Endothelial cell of umbilical vein (primary cell): ENCODE measurements around the gene CHN2. TPM values are rescaled to one million over a fixed set of nuclear protein-coding genes. Genes with fewer than 3 reads are reported as not detected.

Experiments used
- BruUV-seq: library from RNA; stranded (reverse); fragments of 400-500 nt; replicated peaks from 2 replicates; lab custom pipeline; 2021; lab: Mats Ljungman, UMichigan
- CTCF ChIA-PET: fragments of 300-600, 350-600 bp; sonication (Branson Sonifier 250); formaldehyde crosslinking; loops from one replicate; lab custom pipeline; 2021; ENCODE audit warnings: antibody characterized with exemption, inconsistent platforms; lab: Charles Lee
- POLR2A ChIA-PET: fragments of 300-600, 350-600 bp; sonication (Branson Sonifier 250); formaldehyde crosslinking; loops from one replicate; lab custom pipeline; 2021; ENCODE audit warnings: antibody characterized with exemption, inconsistent platforms; lab: Charles Lee
- DNase-seq: peaks from one replicate; pipeline ENCODE4 v3.0.0-alpha.2; 2011; ENCODE audit warnings: low read depth, low spot score
- FAIRE-seq: peaks from 2 replicates; lab custom pipeline; 2011; peaks lifted over from hg19 to GRCh38; lab: Jason Lieb, UNC
- H2AFZ ChIP-seq: 2 replicates; pipeline ENCODE4 v1.6.0; 2012; ENCODE audit warnings: low read depth, low read length, control low read depth, inconsistent platforms
- H3K27ac ChIP-seq: 2 replicates; pipeline ENCODE4 v1.5.1; 2011; ENCODE audit warnings: low read depth, mild to moderate bottlenecking, control low read depth, low read length, moderate library complexity; ENCODE audit not compliant: insufficient read depth
- H3K27me3 ChIP-seq, 2 experiments: 2 replicates each; pipeline versions ENCODE4 v1.6.0 to v1.6.1; 2011; ENCODE audit warnings: low read length in 2 of 2, mixed read lengths in 1 of 2; ENCODE audit not compliant: control insufficient read depth in 2 of 2, insufficient read depth in 2 of 2
- H3K36me3 ChIP-seq, 2 experiments: 2 replicates in 1 of 2; 3 replicates in 1 of 2; pipeline ENCODE4 v1.5.1; 2011; ENCODE audit warnings: low read length in 2 of 2, mild to moderate bottlenecking in 1 of 2, moderate library complexity in 1 of 2; ENCODE audit not compliant: control insufficient read depth in 2 of 2, insufficient read depth in 2 of 2; ENCODE audit errors: extremely low read depth in 1 of 2
- H3K4me1 ChIP-seq: 3 replicates; pipeline ENCODE4 v1.5.1; 2011; ENCODE audit warnings: mild to moderate bottlenecking, low read length; ENCODE audit not compliant: control insufficient read depth, insufficient read depth; ENCODE audit errors: extremely low read depth
- H3K4me2 ChIP-seq: 2 replicates; pipeline ENCODE4 v1.6.1; 2011; ENCODE audit warnings: low read length, control low read depth, mixed read lengths; ENCODE audit not compliant: insufficient read depth
- H3K4me3 ChIP-seq, 3 experiments: fragments of 200-600 bp in 1 of 3; sonication (generic), shearing (Covaris generic) in 1 of 3; replicated peaks in 1 of 3; 2 replicates each; pipeline ENCODE4 v1.5.1; 2011 to 2016; ENCODE audit warnings: control low read depth in 3 of 3, low read length in 3 of 3, mild to moderate bottlenecking in 2 of 3, inconsistent platforms in 1 of 3, low read depth in 1 of 3, moderate library complexity in 1 of 3; ENCODE audit not compliant: insufficient read depth in 1 of 3
- H3K79me2 ChIP-seq: 2 replicates; pipeline ENCODE4 v1.6.0; 2012; ENCODE audit warnings: low read length, inconsistent platforms; ENCODE audit not compliant: control insufficient read depth, insufficient read depth
- H3K9ac ChIP-seq: replicated peaks from 2 replicates; pipeline ENCODE3; 2011; ENCODE audit warnings: low read length, control low read depth; ENCODE audit not compliant: insufficient read depth; ENCODE audit errors: extremely low read depth
- H3K9me1 ChIP-seq: replicated peaks from 3 replicates; pipeline ENCODE4 v1.6.0; 2011; ENCODE audit warnings: mild to moderate bottlenecking, low read length; ENCODE audit not compliant: control insufficient read depth, insufficient read depth; ENCODE audit errors: extremely low read depth
- H3K9me3 ChIP-seq: replicated peaks from 2 replicates; pipeline ENCODE4 v1.5.1; 2012; ENCODE audit warnings: low read length, inconsistent platforms; ENCODE audit not compliant: control insufficient read depth, insufficient read depth
- H4K20me1 ChIP-seq: replicated peaks from 2 replicates; pipeline ENCODE3; 2011; ENCODE audit warnings: mild to moderate bottlenecking, low read length; ENCODE audit not compliant: control insufficient read depth, insufficient read depth; ENCODE audit errors: extremely low read depth
- CTCF ChIP-seq, 2 donors: IDR thresholded peaks; 1 replicate in 1 of 2; 2 replicates in 1 of 2; pipeline ENCODE4 v1.5.1; 2011; ENCODE audit warnings: low read length in 2 of 2, mild to moderate bottlenecking in 2 of 2, moderate library complexity in 2 of 2, control low read depth in 1 of 2, inconsistent platforms in 1 of 2, low read depth in 1 of 2; ENCODE audit not compliant: insufficient read depth in 1 of 2; ENCODE audit errors: extremely low read depth in 1 of 2
- EZH2 ChIP-seq: IDR thresholded peaks from 2 replicates; pipeline ENCODE4 v1.6.1; 2012; ENCODE audit warnings: borderline replicate concordance, low read depth, mild to moderate bottlenecking, moderate library complexity, low read length, inconsistent platforms; ENCODE audit not compliant: severe bottlenecking
- FOS ChIP-seq: IDR thresholded peaks from 2 replicates; pipeline ENCODE4 v1.6.1; 2011; ENCODE audit warnings: mild to moderate bottlenecking, low read length, moderate library complexity, borderline replicate concordance; ENCODE audit not compliant: insufficient read depth
- GATA2 ChIP-seq: IDR thresholded peaks from 2 replicates; pipeline ENCODE4 v1.7.0; 2011; ENCODE audit warnings: low read depth, mild to moderate bottlenecking, moderate library complexity, mixed read lengths, low read length; ENCODE audit not compliant: insufficient read length, insufficient read depth
- JUN ChIP-seq: IDR thresholded peaks from 2 replicates; pipeline ENCODE4 v1.6.1; 2011; ENCODE audit warnings: borderline replicate concordance, low read depth; ENCODE audit not compliant: insufficient read length, insufficient read depth
- MAX ChIP-seq: IDR thresholded peaks from 2 replicates; pipeline ENCODE4 v1.6.1; 2011; ENCODE audit not compliant: insufficient read depth, insufficient read length
- MYC ChIP-seq: IDR thresholded peaks from one replicate; pipeline ENCODE4 v1.6.1; 2011; ENCODE audit warnings: mild to moderate bottlenecking, low read depth, low read length
- POLR2A ChIP-seq: IDR thresholded peaks from 2 replicates; pipeline ENCODE4 v1.6.1; 2012; ENCODE audit warnings: low read depth, mild to moderate bottlenecking, control low read depth, low read length
- POLR2AphosphoS5 ChIP-seq: IDR thresholded peaks from 2 replicates; pipeline ENCODE4 v1.6.1; 2012; ENCODE audit warnings: low read depth, mild to moderate bottlenecking, control low read depth, low read length, moderate library complexity; ENCODE audit not compliant: insufficient read depth
- dilution Hi-C: fragments of 300-500 bp; cut with MboI; formaldehyde crosslinking; loops from one replicate; pipeline ENCODE4 v1.15.0; 2019; ENCODE audit warnings: low sequenced_read_pairs; ENCODE audit not compliant: extremely low pct_ligation_motif_present
- intact Hi-C: fragments of 100-400 bp; cut with micrococcal nuclease; formaldehyde crosslinking; loops from one replicate; pipeline ENCODE4 v1.10.0; 2022
- polyA plus RNA-seq, 4 experiments: library from polyadenylated mRNA; depleted of rRNA in 3 of 4; stranded (reverse) in 3 of 4; unstranded in 1 of 4; fragments of >200 nt; gene quantifications; 2 replicates each; pipeline versions ENCODE4 v1.2.1 to v1.2.3, GENCODE V29; 2011 to 2012; ENCODE audit warnings: missing spikeins in 1 of 4
- total RNA-seq: library from RNA; stranded (reverse); gene quantifications from 2 replicates; pipeline ENCODE4 v1.2.3, GENCODE V29; 2021

Gene CHN2
- total and polyA plus RNA-seq, 2 donors (not counting 3 experiments of a cell fraction or from before 2014, with no cell fraction given): 1.4 to 5.0 TPM

- ChIA-PET CTCF (interaction anchor here (1.1 to 9.1 kb wide), 6 partner anchors 221 to 489 kb away, joined by 3 to 234 read pairs (median 45); no protein-coding TSS in a partner anchor), POLR2A (no interaction called here)
- H3K4me3 ChIP-seq: no peak overlapping the region
- no peak overlapping the region for H3K9ac ChIP-seq
- no peak for FAIRE-seq
- no peaks in the 10 kb centered on the region for H3K79me2 ChIP-seq
- no peak overlapping the region for H2AFZ ChIP-seq
- H3K36me3 ChIP-seq: no peaks in the 10 kb centered on the region
- H3K4me1 ChIP-seq: no peaks in the 10 kb centered on the region
- H3K27ac ChIP-seq: no peak overlapping the region
- dilution Hi-C loops: no loop called here
- H3K9me3 ChIP-seq: no peaks in the 10 kb centered on the region
- no peaks in the 10 kb centered on the region for H4K20me1 ChIP-seq
- no peaks in the 10 kb centered on the region for H3K27me3 ChIP-seq
- H3K9me1 ChIP-seq: no peaks in the 10 kb centered on the region
- intact Hi-C loops: no loop called here
- no peak overlapping the region for H3K4me2 ChIP-seq
- no TSS peak for BruUV-seq
- DNase-seq: no peak
- TF ChIP-seq JUN (no peak), MYC (no peak), EZH2 (no peak)
Measured at GRCh38 chr7:29410996-29411395, 216.4 kb downstream of the CHN2 start.

- no peaks in the 10 kb centered on the region for H4K20me1 ChIP-seq
- DNase-seq (no peak), FAIRE-seq (no peak)
- H3K27me3 ChIP-seq: no peaks in the 10 kb centered on the region
- no peaks in the 10 kb centered on the region for H3K4me1 ChIP-seq
- TF ChIP-seq GATA2 (no peak), JUN (no peak), POLR2AphosphoS5 (no peak), CTCF (IDR thresholded peaks at IDR 0.05; ENCODE audit: extremely low read depth in 1 of 2, insufficient read depth in 1 of 2, low read depth in 1 of 2, low read length in 2 of 2) (no peak), MYC (no peak), EZH2 (no peak), POLR2A (no peak), MAX (no peak), FOS (no peak)
- POLR2A ChIA-PET: no interaction called here
- H3K79me2 ChIP-seq: no peaks in the 10 kb centered on the region
- H3K9me1 ChIP-seq: no peaks in the 10 kb centered on the region
- no peak overlapping the region for H3K27ac ChIP-seq
- no peaks in the 10 kb centered on the region for H3K36me3 ChIP-seq
- dilution Hi-C loops (no loop called here), intact Hi-C loops (no loop called here)
- BruUV-seq: no TSS peak
- no peak overlapping the region for H3K4me2 ChIP-seq
- H3K9me3 ChIP-seq: no peaks in the 10 kb centered on the region
- H3K9ac ChIP-seq: no peak overlapping the region
- no peak overlapping the region for H3K4me3 ChIP-seq
- H2AFZ ChIP-seq: no peak overlapping the region
- CTCF ChIA-PET: interaction anchor here (2.2 kb wide), 1 partner anchor 306 kb away, joined by 13 read pairs; no protein-coding TSS in a partner anchor
Measured at GRCh38 chr7:29412912-29413311, 218.3 kb downstream of the CHN2 start.
